ENCODE results near the gene ALK. TPM values are rescaled to one million over a fixed set of nuclear protein-coding genes. Genes with fewer than 3 reads are reported as not detected.

ALK gene
- total and polyA plus RNA-seq, 2 experiments from 2014 or later, result 0.35 TPM; not detected in 1

GRCh38 chr2:29942711-29943110, 21.3 kb upstream of the ALK start:
- Histone ChIP-seq H3K9me2 (ENCODE audit: insufficient read depth) (peaks cover 5% of the 10 kb centered on the region; the same call in 1 of the 2 replicates), H3K27me3 (ENCODE audit: insufficient read depth) (no peaks in the 10 kb centered on the region), H3K27ac (ENCODE audit: low read depth) (no peak overlapping the region), H3K36me3 (ENCODE audit: insufficient read depth) (no peaks in the 10 kb centered on the region), H2AFZ (no peak overlapping the region), H3F3A (replicated peaks; ENCODE audit: low read depth) (no peaks in the 10 kb centered on the region), H4K20me1 (replicated peaks; ENCODE audit: insufficient read depth) (no peaks in the 10 kb centered on the region), H3K4me3 (no peak overlapping the region), H3K4me1 (ENCODE audit: insufficient read depth) (no peaks in the 10 kb centered on the region), H3K4me2 (no peak overlapping the region), H3K79me2 (replicated peaks; ENCODE audit: insufficient read depth) (no peaks in the 10 kb centered on the region)
- H3K4me1 Mint-ChIP-seq, result no peaks in the 10 kb centered on the region; the same call in 2 of the 3 replicates
- no peak for DNase-seq (ENCODE audit: low spot score)
- H3K27ac Mint-ChIP-seq, result no peak overlapping the region
- TF ChIP-seq REST (IDR thresholded peaks at IDR 0.05; ENCODE audit: unreplicated experiment), result no peak
- TF ChIP-seq ZNF462 (CRISPR knock-in tag; IDR thresholded peaks at IDR 0.05), result no peak
- no peak for TF ChIP-seq ETS1 (IDR thresholded peaks at IDR 0.05)
- TF ChIP-seq ZNF331 (CRISPR knock-in tag; IDR thresholded peaks at IDR 0.05; ENCODE audit: low read depth), result no peak
- no peak for TF ChIP-seq JUNB (IDR thresholded peaks at IDR 0.05; ENCODE audit: unreplicated experiment)
- H3K4me3 Mint-ChIP-seq, result no peak overlapping the region
- H3K27me3 Mint-ChIP-seq (ENCODE audit: insufficient read depth, low read depth, poor library complexity), result peaks cover 2% of the 10 kb centered on the region
- ATAC-seq, result no peak
- no peaks in the 10 kb centered on the region for H3K9me3 Mint-ChIP-seq
- H3K36me3 Mint-ChIP-seq (ENCODE audit: low read depth), result no peaks in the 10 kb centered on the region; the same call in 2 of the 3 replicates
